Measurements from ENCODE around the gene RNASE1. TPM values are rescaled to one million over a fixed set of nuclear protein-coding genes. Genes with fewer than 3 reads are reported as not detected.

Gene RNASE1
- total and polyA plus RNA-seq, 10 of the 15 experiments (the other 5 are each of a cell fraction or from before 2014, with no cell fraction given): 0.11 to 0.72 (median 0.38) TPM; not detected in 7

DNA sequence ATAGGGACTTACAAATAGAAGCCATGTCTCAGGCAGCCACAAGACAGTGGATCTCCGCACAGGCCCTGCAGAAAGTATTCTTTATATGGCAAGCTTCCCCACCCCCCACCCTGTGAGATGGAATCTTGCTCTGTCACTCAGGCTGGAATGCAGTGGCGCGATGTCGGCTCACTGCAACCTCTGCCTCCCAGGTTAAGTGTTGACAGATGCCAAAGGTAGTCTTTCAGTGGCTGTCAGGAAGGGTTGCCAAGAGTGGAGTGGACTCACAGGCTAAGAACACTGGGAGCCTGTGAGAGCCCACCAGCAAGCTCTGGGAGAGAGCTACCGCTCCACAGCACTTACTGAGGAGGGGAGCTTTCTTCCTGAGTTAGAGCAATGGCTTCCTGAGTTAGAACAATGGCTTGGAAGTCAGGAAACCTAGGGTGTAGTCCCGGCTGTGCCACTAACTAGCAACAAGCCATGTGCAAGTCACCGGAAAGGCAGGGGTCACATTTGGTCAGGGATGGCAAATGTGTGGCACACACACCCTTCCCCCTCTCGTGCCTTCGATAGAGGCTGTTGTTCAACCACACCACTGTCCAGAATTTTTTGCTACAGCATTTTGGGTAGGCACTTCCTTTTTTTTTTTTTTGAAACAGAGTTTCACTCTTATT is 2.6 kb downstream of the RNASE1 start:
- ChIA-PET RAD21 (ENCODE audit: unreplicated experiment) (interaction anchor here (0.7 to 1.4 kb wide), 2 partner anchors 17 to 19 kb away, joined by 3 read pairs; no protein-coding TSS in a partner anchor), SMC1A (ENCODE audit: uncharacterized antibody, unreplicated experiment) (interaction anchor here (0.6 to 1.5 kb wide), 2 partner anchors 51 to 103 kb away, joined by 3 read pairs; no protein-coding TSS in a partner anchor), CTCF (interaction anchor here (0.7 to 2.3 kb wide), 2 partner anchors 39 to 218 kb away, joined by 3 to 5 read pairs; no protein-coding TSS in a partner anchor), POLR2A (no interaction called here)
- no TSS peak for BruUV-seq (replicated peaks)
- Histone ChIP-seq H3K4me3 (no peak overlapping the region), H3K4me2 (ENCODE audit: control insufficient read depth, insufficient read depth) (peak overlapping the region; percentile 22; the same call in 1 of the 2 replicates), H3K4me1 (ENCODE audit: control insufficient read depth, insufficient read depth, low read length) (peaks cover 26% of the 10 kb centered on the region), H2AFZ (ENCODE audit: control insufficient read depth, low read depth, low read length) (peak overlapping the region; percentile 59), H4K20me1 (ENCODE audit: control insufficient read depth, insufficient read depth) (no peaks in the 10 kb centered on the region), H3K27me3 (replicated peaks in 1 of 2; ENCODE audit: control insufficient read depth in 2 of 2, insufficient read depth in 2 of 2, low read length in 1 of 2) (no peaks in the 10 kb centered on the region), H3K9me3 (replicated peaks; ENCODE audit: control insufficient read depth, insufficient read depth, low read length) (no peaks in the 10 kb centered on the region), H3K9ac (ENCODE audit: control insufficient read depth, insufficient read depth, low read length) (no peak overlapping the region), H3K27ac (ENCODE audit: control insufficient read depth, insufficient read depth) (no peak overlapping the region), H3K36me3 (ENCODE audit: control insufficient read depth in 2 of 2, insufficient read depth in 2 of 2, low read length in 1 of 2) (no peaks in the 10 kb centered on the region), H3K79me2 (ENCODE audit: control insufficient read depth, insufficient read depth, low read length) (no peaks in the 10 kb centered on the region)
- TF ChIP-seq TBL1XR1 (IDR thresholded peaks at IDR 0.05; ENCODE audit: low read depth, low read length): no peak
- TF ChIP-seq SPI1 (IDR thresholded peaks at IDR 0.05; ENCODE audit: borderline replicate concordance, insufficient read depth, low read depth, low read length): peak; percentile 56; the same call in 1 of the 2 replicates
- 60% methylated on average over 9 of the region's 9 CpGs for WGBS (ENCODE audit: insufficient coverage, insufficient replicate concordance, low lambda C conversion rate, missing lambda C conversion rate)
- in situ Hi-C loops (cut with MboI): no loop called here
- FAIRE-seq (no peak), ATAC-seq (peak; percentile 64), DNase-seq (ENCODE audit: low read depth, low spot score) (no peak)
- intact Hi-C loops (cut with micrococcal nuclease; ENCODE audit: unreplicated experiment): no loop called here

DNA sequence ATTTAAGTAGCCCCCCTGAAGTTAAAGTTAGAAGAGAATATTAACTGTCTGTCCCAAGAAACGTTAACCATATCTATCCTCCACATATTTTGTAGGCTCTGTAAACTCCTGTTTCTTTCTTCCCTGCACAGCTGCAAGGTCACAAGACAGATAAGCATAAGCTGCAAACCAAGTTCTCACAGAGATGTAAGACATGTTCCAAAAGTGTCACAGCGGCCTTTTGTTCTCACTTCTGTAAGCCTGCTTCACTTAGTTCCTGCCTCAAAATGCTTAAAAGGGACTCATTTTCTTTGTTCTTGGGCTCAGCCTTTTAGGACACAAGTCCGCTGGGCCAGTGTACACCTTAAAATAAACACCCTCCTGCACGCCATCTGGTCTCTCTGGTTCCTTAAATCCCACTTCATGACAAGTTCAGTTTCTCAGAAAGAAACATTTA is 3.2 kb downstream of the RNASE1 start:
- FAIRE-seq: peak; percentile 13
- SMC1A ChIA-PET (ENCODE audit: uncharacterized antibody, unreplicated experiment): interaction anchor here (1.5 kb wide), 1 partner anchor 103 kb away, joined by 3 read pairs; no protein-coding TSS in a partner anchor
- POLR2A ChIA-PET: no interaction called here
- TF ChIP-seq RCOR1 (conservative IDR thresholded peaks at IDR 0.05; ENCODE audit: low read depth, low read length) (no peak), HDAC6 (IDR thresholded peaks at IDR 0.05; ENCODE audit: unreplicated experiment) (no peak), YY1 (IDR thresholded peaks at IDR 0.05; ENCODE audit: low read depth, low read length) (no peak), PAX8 (IDR thresholded peaks at IDR 0.05) (no peak), BMI1 (IDR thresholded peaks at IDR 0.05; ENCODE audit: borderline replicate concordance) (no peak)
- TF ChIP-seq, protein P1, sequence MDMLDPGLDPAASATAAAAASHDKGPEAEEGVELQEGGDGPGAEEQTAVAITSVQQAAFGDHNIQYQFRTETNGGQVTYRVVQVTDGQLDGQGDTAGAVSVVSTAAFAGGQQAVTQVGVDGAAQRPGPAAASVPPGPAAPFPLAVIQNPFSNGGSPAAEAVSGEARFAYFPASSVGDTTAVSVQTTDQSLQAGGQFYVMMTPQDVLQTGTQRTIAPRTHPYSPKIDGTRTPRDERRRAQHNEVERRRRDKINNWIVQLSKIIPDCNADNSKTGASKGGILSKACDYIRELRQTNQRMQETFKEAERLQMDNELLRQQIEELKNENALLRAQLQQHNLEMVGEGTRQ (IDR thresholded peaks at IDR 0.05; ENCODE audit: borderline replicate concordance, low read depth, low read length): no peak
- TF ChIP-seq, protein P2, sequence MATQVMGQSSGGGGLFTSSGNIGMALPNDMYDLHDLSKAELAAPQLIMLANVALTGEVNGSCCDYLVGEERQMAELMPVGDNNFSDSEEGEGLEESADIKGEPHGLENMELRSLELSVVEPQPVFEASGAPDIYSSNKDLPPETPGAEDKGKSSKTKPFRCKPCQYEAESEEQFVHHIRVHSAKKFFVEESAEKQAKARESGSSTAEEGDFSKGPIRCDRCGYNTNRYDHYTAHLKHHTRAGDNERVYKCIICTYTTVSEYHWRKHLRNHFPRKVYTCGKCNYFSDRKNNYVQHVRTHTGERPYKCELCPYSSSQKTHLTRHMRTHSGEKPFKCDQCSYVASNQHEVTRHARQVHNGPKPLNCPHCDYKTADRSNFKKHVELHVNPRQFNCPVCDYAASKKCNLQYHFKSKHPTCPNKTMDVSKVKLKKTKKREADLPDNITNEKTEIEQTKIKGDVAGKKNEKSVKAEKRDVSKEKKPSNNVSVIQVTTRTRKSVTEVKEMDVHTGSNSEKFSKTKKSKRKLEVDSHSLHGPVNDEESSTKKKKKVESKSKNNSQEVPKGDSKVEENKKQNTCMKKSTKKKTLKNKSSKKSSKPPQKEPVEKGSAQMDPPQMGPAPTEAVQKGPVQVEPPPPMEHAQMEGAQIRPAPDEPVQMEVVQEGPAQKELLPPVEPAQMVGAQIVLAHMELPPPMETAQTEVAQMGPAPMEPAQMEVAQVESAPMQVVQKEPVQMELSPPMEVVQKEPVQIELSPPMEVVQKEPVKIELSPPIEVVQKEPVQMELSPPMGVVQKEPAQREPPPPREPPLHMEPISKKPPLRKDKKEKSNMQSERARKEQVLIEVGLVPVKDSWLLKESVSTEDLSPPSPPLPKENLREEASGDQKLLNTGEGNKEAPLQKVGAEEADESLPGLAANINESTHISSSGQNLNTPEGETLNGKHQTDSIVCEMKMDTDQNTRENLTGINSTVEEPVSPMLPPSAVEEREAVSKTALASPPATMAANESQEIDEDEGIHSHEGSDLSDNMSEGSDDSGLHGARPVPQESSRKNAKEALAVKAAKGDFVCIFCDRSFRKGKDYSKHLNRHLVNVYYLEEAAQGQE (IDR thresholded peaks at IDR 0.05; ENCODE audit: low read depth, low read length): no peak
- TF ChIP-seq, protein P3, sequence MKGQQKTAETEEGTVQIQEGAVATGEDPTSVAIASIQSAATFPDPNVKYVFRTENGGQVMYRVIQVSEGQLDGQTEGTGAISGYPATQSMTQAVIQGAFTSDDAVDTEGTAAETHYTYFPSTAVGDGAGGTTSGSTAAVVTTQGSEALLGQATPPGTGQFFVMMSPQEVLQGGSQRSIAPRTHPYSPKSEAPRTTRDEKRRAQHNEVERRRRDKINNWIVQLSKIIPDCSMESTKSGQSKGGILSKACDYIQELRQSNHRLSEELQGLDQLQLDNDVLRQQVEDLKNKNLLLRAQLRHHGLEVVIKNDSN (IDR thresholded peaks at IDR 0.05; ENCODE audit: borderline replicate concordance, extremely low read length, insufficient read depth, low read depth, low read length): no peak

More for the DNA sequence above, 3.2 kb downstream of the RNASE1 start:
- intact Hi-C loops (cut with micrococcal nuclease; ENCODE audit: unreplicated experiment) (no loop called here), in situ Hi-C loops (cut with MboI) (no loop called here)
- ATAC-seq (no peak), DNase-seq (ENCODE audit: low read depth, low spot score) (no peak)
- H3K79me2 ChIP-seq (ENCODE audit: control insufficient read depth, insufficient read depth, low read length): no peaks in the 10 kb centered on the region
- H3K9ac ChIP-seq (ENCODE audit: control insufficient read depth, insufficient read depth, low read length): no peak overlapping the region
- CTCF ChIA-PET: interaction anchor here (2.3 kb wide), 1 partner anchor 39 kb away, joined by 5 read pairs; no protein-coding TSS in a partner anchor
- BruUV-seq (replicated peaks): no TSS peak
- H3K27me3 ChIP-seq (replicated peaks in 1 of 2; ENCODE audit: control insufficient read depth in 2 of 2, insufficient read depth in 2 of 2, low read length in 1 of 2): no peaks in the 10 kb centered on the region
- H3K27ac ChIP-seq (ENCODE audit: control insufficient read depth, insufficient read depth): no peak overlapping the region
- H3K36me3 ChIP-seq (ENCODE audit: control insufficient read depth in 2 of 2, insufficient read depth in 2 of 2, low read length in 1 of 2): no peaks in the 10 kb centered on the region
- H2AFZ ChIP-seq (ENCODE audit: control insufficient read depth, low read depth, low read length): no peak overlapping the region
- H3K9me3 ChIP-seq (replicated peaks; ENCODE audit: control insufficient read depth, insufficient read depth, low read length): no peaks in the 10 kb centered on the region
- H3K4me3 ChIP-seq: no peak overlapping the region
- no peaks in the 10 kb centered on the region for H4K20me1 ChIP-seq (ENCODE audit: control insufficient read depth, insufficient read depth)
- no peak overlapping the region for H3K4me2 ChIP-seq (ENCODE audit: control insufficient read depth, insufficient read depth)
- WGBS (ENCODE audit: insufficient coverage, insufficient replicate concordance, low lambda C conversion rate, missing lambda C conversion rate): 44% methylated on average over 4 of the region's 4 CpGs
- H3K4me1 ChIP-seq (ENCODE audit: control insufficient read depth, insufficient read depth, low read length): peaks cover 26% of the 10 kb centered on the region
- RAD21 ChIA-PET (ENCODE audit: unreplicated experiment): interaction anchor here (1.1 to 1.4 kb wide), 2 partner anchors 18 to 19 kb away, joined by 3 to 4 read pairs; no protein-coding TSS in a partner anchor

All from GM12878 (cell line).